ENCODE results near the gene PSMB2. TPM values are rescaled to one million over a fixed set of nuclear protein-coding genes. Genes with fewer than 3 reads are reported as not detected.
"Not testable (repeated sequence)": the region's sequence is repeated elsewhere in the genome, so short reads cannot be mapped to it uniquely, and the experiment has no call there.

PSMB2 gene
- total RNA-seq, 1 donor, result 17.2 TPM

DNA sequence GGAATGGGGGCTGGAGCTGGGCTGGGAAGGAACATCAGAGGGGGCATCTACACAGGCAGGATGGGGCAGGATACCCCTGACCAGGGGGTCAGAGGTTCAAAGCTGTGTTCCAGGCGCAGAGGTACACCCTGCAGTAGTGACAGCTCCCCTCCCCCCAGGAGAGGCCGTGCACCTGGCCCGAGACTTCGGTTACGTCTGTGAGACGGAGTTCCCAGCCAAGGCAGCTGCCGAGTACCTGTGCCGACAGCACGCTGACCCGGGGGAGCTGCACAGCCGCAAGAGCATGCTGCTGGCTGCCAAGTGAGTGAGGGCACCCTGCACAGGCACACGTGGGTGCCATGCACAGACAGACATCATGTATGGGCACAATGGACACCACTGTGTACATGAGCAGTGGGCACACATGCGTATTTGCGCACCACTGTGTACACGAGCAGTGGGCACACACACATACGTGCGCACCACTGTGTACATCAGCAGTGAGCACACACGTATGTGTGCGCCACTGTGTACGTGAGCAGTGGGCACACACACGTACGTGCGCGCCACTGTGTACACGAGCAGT lies 50.8 kb downstream of the PSMB2 start:
- Histone ChIP-seq H3K27me3 (ENCODE audit: insufficient read depth, low read length) (no peaks in the 10 kb centered on the region), H3K9me3 (ENCODE audit: low read depth, low read length) (no peaks in the 10 kb centered on the region), H3K4me3 (ENCODE audit: low read length) (no peak overlapping the region), H3K4me1 (ENCODE audit: insufficient read depth, low read length) (no peaks in the 10 kb centered on the region)

DNA sequence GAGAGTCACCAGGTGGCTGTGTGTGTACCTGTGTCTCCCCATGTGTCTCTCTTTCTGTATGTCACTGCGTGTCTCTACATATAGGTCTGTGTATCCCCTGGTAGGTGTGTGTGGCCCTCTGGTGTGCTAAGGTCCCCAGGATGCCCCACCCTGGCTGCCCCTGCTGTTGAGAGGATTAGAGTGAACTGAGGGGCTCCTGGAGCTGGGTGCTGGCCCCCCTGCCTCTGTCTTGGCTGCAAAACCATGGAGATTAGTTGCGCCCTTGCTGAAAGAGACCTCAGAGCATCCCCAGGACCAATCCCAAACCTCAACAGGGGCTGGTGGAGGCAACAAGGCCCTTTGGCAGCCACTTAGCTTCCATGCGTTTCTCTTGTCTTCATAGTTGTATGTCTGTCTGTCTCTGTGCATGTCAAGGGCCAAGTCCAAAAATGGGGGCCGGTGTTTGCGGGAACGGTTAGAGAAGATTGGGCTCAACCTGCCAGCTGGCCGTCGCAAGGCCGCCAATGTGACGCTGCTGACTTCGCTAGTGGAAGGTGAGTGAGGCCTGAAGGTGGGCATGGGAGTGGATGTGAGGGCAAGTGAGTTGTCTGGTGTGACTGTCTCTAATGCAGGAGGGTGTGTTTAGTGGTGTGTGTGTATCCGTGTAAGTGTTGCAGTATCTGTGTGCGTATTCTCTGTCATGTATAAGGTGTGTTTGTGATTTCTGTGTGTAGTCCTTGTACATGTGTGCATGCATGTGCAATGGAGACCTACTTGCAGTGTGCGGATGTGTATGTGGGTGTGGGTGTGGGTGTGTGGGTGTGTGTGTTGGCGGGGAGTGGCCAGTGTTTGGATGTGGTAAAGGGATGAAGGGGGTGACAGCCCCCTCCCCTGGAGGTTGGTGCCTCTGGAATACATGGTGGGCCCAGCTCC lies 51.6 kb downstream of the PSMB2 start:
- Histone ChIP-seq H3K4me3 (ENCODE audit: low read length) (no peak overlapping the region), H3K9me3 (ENCODE audit: low read depth, low read length) (no peaks in the 10 kb centered on the region), H3K27me3 (ENCODE audit: insufficient read depth, low read length) (no peaks in the 10 kb centered on the region), H3K4me1 (ENCODE audit: insufficient read depth, low read length) (no peaks in the 10 kb centered on the region)

- no peaks in the 10 kb centered on the region for H3K27me3 ChIP-seq (ENCODE audit: insufficient read depth, low read length)
- H3K9me3 ChIP-seq (ENCODE audit: low read depth, low read length), result no peaks in the 10 kb centered on the region
These were observed 53.0 kb downstream of the PSMB2 start for GRCh38 chr1:35588197-35588910.

GRCh38 chr1:35587736-35588135 lies 53.6 kb downstream of the PSMB2 start:
- Histone ChIP-seq H3K4me3 (ENCODE audit: low read length) (no peak overlapping the region), H3K9me3 (ENCODE audit: low read depth, low read length) (no peaks in the 10 kb centered on the region), H3K4me1 (ENCODE audit: insufficient read depth, low read length) (no peaks in the 10 kb centered on the region), H3K27me3 (ENCODE audit: insufficient read depth, low read length) (no peaks in the 10 kb centered on the region)

More at GRCh38 chr1:35588197-35588910, 53.0 kb downstream of the PSMB2 start:
- Histone ChIP-seq H3K4me3 (ENCODE audit: low read length) (no peak overlapping the region), H3K4me1 (ENCODE audit: insufficient read depth, low read length) (no peaks in the 10 kb centered on the region)

DNA sequence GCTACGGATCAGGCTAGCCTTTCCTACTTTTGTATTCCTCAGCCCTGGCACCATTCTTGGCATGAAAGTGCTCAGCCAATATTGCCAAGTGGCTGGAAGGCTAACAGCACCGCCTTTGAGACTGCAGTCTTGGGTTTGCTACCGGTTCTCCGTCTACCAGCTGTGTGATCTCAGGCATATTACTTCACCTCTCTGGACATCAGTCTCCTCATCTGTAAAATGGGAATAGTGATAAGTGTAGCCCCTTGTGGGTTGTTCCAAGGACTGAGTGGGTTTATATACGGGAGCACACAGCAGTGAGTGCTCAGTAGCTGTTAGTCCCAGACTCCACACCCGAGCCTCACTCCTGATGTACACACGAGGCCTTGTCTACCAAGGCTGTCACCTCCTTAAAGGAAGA lies 54.5 kb downstream of the PSMB2 start:
- H3K27me3 ChIP-seq (ENCODE audit: insufficient read depth, low read length), result no peaks in the 10 kb centered on the region
- H3K4me3 ChIP-seq (ENCODE audit: low read length), result no peak overlapping the region
- no peaks in the 10 kb centered on the region for H3K9me3 ChIP-seq (ENCODE audit: low read depth, low read length)
- no peaks in the 10 kb centered on the region for H3K4me1 ChIP-seq (ENCODE audit: insufficient read depth, low read length)

DNA sequence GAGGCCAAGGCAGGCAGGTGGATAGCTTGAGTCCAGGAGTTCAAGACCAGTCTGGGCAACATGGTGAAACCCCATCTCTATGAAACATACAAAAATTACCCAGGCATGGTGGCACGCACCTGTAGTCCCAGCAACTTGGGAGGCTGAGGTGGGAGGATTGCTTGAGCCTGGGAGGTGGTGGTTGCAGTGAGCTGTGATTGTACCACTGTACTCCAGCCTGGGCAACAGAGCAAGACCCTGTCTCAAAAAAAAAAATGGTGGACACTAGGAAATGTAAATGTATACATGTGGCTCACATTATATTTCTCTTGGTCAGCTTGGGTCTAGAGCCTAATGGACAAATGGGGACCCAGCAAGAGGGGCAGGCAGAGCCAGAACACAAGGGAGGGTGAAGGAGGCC lies 55.5 kb downstream of the PSMB2 start:
- not testable (repeated sequence) for H3K4me3 ChIP-seq (ENCODE audit: low read length); H3K27me3 ChIP-seq (ENCODE audit: insufficient read depth, low read length); H3K9me3 ChIP-seq (ENCODE audit: low read depth, low read length); H3K4me1 ChIP-seq (ENCODE audit: insufficient read depth, low read length)

GRCh38 chr1:35585281-35585680 lies 56.0 kb downstream of the PSMB2 start:
- Histone ChIP-seq H3K4me3 (ENCODE audit: low read length) (no peak overlapping the region), H3K9me3 (ENCODE audit: low read depth, low read length) (no peaks in the 10 kb centered on the region), H3K27me3 (ENCODE audit: insufficient read depth, low read length) (no peaks in the 10 kb centered on the region), H3K4me1 (ENCODE audit: insufficient read depth, low read length) (no peaks in the 10 kb centered on the region)

- not testable (repeated sequence) for H3K9me3 ChIP-seq (ENCODE audit: low read depth, low read length); H3K27me3 ChIP-seq (ENCODE audit: insufficient read depth, low read length); H3K4me3 ChIP-seq (ENCODE audit: low read length)
- H3K4me1 ChIP-seq (ENCODE audit: insufficient read depth, low read length), result peaks cover 20% of the 10 kb centered on the region
These were observed 59.7 kb downstream of the PSMB2 start for GRCh38 chr1:35581621-35582020.

- H3K4me3 ChIP-seq (ENCODE audit: low read length), result no peak overlapping the region
- H3K27me3 ChIP-seq (ENCODE audit: insufficient read depth, low read length), result no peaks in the 10 kb centered on the region
- peaks cover 26% of the 10 kb centered on the region for H3K4me1 ChIP-seq (ENCODE audit: insufficient read depth, low read length)
- no peaks in the 10 kb centered on the region for H3K9me3 ChIP-seq (ENCODE audit: low read depth, low read length)
These were observed 60.4 kb downstream of the PSMB2 start for GRCh38 chr1:35580949-35581388.

DNA sequence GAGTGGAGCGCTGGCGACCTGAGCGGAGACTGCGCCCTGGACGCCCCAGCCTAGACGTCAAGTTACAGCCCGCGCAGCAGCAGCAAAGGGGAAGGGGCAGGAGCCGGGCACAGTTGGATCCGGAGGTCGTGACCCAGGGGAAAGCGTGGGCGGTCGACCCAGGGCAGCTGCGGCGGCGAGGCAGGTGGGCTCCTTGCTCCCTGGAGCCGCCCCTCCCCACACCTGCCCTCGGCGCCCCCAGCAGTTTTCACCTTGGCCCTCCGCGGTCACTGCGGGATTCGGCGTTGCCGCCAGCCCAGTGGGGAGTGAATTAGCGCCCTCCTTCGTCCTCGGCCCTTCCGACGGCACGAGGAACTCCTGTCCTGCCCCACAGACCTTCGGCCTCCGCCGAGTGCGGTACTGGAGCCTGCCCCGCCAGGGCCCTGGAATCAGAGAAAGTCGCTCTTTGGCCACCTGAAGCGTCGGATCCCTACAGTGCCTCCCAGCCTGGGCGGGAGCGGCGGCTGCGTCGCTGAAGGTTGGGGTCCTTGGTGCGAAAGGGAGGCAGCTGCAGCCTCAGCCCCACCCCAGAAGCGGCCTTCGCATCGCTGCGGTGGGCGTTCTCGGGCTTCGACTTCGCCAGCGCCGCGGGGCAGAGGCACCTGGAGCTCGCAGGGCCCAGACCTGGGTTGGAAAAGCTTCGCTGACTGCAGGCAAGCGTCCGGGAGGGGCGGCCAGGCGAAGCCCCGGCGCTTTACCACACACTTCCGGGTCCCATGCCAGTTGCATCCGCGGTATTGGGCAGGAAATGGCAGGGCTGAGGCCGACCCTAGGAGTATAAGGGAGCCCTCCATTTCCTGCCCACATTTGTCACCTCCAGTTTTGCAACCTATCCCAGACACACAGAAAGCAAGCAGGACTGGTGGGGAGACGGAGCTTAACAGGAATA lies 64.0 kb downstream of the PSMB2 start:
- peak overlapping the region; percentile 55 for H3K4me3 ChIP-seq (ENCODE audit: low read length)
- peaks cover 7% of the 10 kb centered on the region for H3K27me3 ChIP-seq (ENCODE audit: insufficient read depth, low read length)
- H3K4me1 ChIP-seq (ENCODE audit: insufficient read depth, low read length), result peaks cover 46% of the 10 kb centered on the region
- H3K9me3 ChIP-seq (ENCODE audit: low read depth, low read length), result no peaks in the 10 kb centered on the region

DNA sequence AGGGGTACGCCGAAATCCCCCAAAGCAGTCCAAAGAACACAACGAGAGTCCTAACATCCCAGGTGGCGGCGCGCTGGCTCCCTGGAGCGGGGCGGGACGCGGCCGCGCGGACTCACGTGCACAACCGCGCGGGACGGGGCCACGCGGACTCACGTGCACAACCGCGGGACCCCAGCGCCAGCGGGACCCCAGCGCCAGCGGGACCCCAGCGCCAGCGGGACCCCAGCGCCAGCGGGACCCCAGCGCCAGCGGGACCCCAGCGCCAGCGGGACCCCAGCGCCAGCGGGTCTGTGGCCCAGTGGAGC lies 64.6 kb downstream of the PSMB2 start:
- Histone ChIP-seq H3K4me3 (ENCODE audit: low read length) (peak overlapping the region; percentile 55), H3K4me1 (ENCODE audit: insufficient read depth, low read length) (peaks cover 46% of the 10 kb centered on the region)
- H3K27me3 ChIP-seq (ENCODE audit: insufficient read depth, low read length); H3K9me3 ChIP-seq (ENCODE audit: low read depth, low read length): not testable (repeated sequence)

- H3K27me3 ChIP-seq (ENCODE audit: insufficient read depth, low read length), result peaks cover 7% of the 10 kb centered on the region
- no peaks in the 10 kb centered on the region for H3K9me3 ChIP-seq (ENCODE audit: low read depth, low read length)
- peaks cover 46% of the 10 kb centered on the region for H3K4me1 ChIP-seq (ENCODE audit: insufficient read depth, low read length)
- peak overlapping the region; percentile 5 for H3K4me3 ChIP-seq (ENCODE audit: low read length)
These were observed 65.1 kb downstream of the PSMB2 start for GRCh38 chr1:35576061-35576765.

- Histone ChIP-seq H3K27me3 (ENCODE audit: insufficient read depth, low read length) (peaks cover 7% of the 10 kb centered on the region), H3K9me3 (ENCODE audit: low read depth, low read length) (no peaks in the 10 kb centered on the region), H3K4me3 (ENCODE audit: low read length) (no peak overlapping the region), H3K4me1 (ENCODE audit: insufficient read depth, low read length) (peaks cover 46% of the 10 kb centered on the region)
These were observed 65.8 kb downstream of the PSMB2 start for GRCh38 chr1:35575416-35575958.
